Epithelial cell of prostate (primary cell): Measurements from ENCODE around the gene METTL25B.

Experiments
- DNase-seq: peaks from one replicate; pipeline ENCODE4 v3.0.0-alpha.2; 2011; ENCODE audit warnings: low read depth, low spot score
- H3K27ac ChIP-seq: fragments of 450-650 bp; 2 replicates; pipeline ENCODE4 v1.5.1; 2017; ENCODE audit warnings: mild to moderate bottlenecking

METTL25B gene

DNA sequence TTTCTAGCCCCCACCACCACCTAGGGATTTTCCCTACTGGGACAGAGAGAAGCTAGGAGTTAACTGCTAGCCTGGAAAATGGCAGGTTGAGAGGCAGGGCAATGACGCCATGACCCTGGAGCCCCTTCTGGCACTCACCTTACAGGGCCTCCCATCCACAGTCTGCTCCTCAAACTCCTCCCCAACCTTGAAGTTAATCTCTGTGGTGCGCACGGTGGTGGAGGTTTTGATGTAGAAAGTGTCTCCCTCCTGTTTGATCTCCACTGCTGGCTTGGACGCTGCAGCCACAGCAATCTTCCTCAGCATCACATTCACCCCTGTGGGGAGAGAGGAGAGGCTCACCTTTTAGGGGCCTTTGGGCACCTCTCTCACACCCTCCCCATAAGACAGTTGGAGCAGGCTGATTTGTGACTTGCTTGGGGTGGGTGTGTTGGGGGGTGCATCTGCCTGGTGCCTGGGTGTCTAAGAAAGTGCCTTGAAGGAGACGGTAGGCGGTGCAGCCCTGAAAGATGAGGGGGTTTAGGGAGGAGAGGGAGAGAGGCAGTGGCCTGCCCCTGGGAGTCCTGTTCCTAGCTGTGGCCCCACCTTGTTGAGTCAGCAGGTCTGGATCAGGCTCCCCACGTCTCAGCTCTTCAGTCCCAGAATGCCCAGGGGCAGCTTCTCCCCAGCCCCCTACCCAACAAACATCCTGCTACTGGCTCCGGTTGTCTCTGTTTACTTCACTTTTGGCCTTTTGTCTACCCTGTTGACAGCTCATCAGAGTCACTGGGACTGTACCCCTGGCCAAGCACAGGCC is 27.3 kb upstream of the METTL25B start:
- DNase-seq = no peak
- no peak overlapping the region for H3K27ac ChIP-seq

DNA sequence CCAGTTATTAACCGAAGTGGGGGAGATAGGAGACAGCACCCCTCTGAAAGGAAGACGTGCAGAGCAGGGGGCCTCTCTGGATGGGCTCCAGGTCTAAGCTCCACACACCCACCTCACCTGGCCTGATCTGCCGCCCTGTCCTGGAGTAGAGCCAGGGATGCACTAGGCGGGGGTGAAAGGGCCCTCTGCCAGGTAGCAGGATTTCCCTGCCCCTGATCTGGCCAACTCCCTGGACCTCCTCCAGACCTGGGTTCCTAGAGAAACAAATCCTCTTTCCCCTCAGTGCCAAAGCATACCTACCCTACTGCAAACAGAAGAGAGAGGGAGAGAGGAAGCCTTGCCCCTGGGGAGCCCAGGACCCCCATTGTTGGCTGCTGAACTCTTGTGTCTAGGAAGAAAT is 24.9 kb upstream of the METTL25B start:
- no peak for DNase-seq
- H3K27ac ChIP-seq = no peak overlapping the region

DNA sequence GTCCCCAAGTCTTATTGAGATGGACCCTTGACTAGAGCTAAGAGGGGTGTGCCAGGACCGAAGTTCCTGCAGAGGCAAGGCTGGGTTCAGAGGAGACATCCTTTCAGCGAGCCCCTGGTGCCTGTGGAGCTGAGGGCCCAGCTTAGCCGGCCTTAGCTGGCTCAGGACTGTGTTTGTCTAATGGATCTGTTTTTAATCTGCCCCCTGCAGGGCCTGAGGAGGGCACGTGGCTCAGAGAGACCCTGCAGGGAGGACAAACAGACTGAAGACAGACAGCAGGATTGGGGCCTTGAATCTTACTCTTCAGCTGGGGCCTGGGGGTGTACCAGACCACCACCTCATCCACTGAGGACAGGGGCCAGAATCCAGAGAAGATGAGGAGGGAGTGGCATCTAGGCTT is 24.5 kb upstream of the METTL25B start:
- DNase-seq = no peak
- no peak overlapping the region for H3K27ac ChIP-seq

DNA sequence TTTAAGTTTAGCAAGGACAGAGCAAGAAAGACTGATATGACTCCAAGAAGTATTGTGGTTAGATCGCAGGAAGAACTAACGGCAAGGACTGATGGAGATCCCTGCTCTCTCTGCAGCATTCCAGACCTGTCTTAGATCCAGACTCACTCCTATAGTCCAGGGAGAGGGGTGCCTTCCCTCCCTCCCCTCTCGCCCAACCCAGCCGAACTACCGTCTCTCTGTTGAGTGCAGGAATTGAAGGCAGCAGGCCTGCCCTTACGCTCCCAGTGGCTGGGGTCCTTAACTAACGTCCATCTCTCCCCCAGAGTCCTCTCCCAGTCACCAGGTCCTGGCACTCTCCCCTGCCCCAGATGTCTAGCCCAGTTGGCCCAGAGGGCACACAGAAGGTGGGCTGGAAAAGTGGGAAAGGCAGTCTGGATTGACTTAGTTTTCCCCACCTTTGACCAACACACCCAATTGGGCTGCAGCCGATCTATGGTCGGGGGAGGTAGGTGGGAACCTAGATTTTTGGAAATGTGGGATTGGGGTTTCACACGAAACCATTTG is 24.0 kb upstream of the METTL25B start:
- DNase-seq = no peak
- no peak overlapping the region for H3K27ac ChIP-seq

DNA sequence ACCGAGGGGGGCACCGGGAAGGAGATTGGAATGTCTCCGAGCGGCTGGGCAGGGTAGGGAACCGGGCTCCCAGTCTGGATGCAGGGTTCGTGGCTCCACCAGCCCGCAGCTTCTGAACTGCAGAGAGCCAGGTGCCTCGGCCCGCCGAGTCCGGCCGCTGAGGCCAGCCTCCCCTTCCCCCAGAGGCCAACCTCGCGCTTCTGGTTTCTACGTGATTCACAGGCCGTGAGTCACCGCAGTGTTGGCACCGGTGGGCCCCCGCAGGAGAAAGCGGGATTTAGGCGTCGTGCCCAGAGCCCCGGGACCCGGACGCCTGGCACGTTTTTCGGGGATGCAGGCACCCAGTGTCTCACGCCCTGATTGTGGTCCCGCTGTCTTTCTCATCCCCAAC is 23.3 kb upstream of the METTL25B start:
- no peak for DNase-seq
- H3K27ac ChIP-seq = no peak overlapping the region

DNA sequence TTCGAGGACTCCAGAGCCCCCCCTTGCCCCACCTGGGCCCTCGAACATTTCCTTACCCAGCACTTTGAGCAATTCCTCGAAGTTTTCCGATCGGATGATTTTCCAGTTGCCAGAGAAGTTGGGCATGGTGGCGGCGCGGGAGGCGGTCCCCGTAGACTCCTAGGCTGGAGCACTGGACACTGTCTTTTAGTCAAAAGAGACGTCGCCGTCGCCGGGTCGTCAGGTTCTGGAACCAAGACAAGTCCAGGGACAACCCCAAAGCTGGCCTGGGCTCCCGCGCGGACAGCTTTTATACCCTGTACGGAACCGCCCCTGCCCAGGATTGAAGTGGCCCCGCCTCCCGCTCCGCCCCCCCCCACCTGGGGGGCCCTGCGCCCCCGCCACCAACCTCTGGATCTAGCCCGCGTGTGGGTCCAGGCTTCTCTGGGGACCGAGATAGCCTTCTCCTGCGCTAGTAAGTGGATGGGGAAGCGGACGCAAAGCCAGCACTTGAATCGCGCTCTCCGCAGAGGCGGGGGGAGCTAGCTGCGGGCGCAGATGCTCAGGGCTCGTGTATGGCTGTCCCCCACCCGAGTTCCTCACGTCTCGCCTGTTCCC is 22.9 kb upstream of the METTL25B start, which contains the start of gene CRABP2:
Gene CRABP2 (minus strand): TSS at position 263 of the 597 bp plus-strand sequence. CDS start 137 bp downstream, at position 126.
- H3K27ac ChIP-seq = no peak within 1 kb of the TSS
- DNase-seq = no peak

DNA sequence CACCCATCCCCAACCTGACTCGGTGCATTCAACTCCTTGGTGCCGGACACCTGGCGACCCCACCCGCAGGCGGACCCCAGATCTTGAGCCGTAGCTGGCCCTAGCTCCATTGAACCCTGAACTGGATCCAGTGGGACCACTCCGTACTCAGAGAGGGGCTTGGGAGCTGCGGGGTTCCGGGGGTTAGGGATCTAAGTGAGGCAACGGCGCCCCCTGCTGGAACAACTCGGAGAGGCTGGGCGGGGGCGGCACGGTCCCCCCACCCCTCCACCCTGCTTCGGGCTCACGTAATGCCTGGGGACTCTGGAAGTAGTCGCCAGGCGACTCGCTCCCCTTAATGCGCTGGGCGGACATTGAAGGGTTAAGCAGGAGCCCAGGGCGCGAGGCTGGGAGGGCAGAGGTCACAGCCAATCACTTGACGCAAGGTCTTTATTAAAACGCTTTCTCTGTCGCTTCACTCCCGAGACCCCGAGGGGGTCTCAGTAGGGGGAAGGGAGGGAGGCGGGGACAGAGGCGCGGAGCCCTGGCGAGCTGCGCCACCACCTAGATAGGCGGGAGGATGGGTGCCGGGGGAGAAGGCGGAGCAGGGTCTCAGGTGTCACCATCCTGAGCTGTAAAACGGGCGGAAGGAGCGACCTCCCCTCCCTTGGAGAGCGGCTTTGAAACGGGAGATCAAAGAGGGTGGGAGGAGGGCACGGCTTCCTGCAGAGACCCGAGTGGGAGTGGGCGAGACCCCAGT is 22.2 kb upstream of the METTL25B start:
- H3K27ac ChIP-seq = no peak overlapping the region

DNA sequence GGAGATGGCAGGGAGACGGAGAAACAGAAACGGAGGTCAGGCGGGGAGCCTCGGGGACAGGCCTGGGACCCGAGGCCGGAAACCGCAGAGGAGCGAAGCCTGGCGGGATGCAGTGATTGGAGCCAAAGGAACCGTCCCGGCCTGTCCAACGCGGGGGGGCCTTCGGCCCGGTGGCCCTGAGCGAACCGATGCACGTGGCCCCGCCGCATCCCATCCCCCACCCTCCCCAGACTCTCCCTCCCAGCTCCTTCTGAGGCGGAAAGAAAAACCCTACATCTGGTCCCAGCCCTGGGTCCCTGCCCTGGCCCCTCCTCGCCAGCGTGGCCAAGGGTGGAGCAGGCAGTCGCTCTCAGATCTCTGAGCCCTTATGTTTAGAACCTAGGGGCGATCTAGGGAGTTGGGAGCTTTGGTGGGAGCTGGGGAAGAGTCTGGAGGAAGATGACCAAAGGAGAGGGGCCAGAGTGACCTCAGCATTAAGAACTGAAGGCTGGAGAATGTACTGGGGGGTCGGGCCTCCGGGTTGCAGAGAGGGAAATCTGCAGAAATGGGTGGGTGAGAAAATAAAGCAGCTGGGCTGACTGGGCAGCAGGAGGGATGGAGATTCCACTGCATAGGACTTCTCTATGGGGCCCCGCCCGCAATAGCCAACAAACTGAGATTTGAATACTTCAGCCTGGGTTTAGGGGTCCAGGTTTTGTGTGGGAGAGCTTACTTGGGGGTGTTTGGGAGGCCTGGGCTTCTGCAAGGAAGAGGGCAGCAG is 21.4 kb upstream of the METTL25B start:
- no peak for DNase-seq
- no peak overlapping the region for H3K27ac ChIP-seq

More for the DNA sequence above, 22.2 kb upstream of the METTL25B start:
- no peak for DNase-seq

DNA sequence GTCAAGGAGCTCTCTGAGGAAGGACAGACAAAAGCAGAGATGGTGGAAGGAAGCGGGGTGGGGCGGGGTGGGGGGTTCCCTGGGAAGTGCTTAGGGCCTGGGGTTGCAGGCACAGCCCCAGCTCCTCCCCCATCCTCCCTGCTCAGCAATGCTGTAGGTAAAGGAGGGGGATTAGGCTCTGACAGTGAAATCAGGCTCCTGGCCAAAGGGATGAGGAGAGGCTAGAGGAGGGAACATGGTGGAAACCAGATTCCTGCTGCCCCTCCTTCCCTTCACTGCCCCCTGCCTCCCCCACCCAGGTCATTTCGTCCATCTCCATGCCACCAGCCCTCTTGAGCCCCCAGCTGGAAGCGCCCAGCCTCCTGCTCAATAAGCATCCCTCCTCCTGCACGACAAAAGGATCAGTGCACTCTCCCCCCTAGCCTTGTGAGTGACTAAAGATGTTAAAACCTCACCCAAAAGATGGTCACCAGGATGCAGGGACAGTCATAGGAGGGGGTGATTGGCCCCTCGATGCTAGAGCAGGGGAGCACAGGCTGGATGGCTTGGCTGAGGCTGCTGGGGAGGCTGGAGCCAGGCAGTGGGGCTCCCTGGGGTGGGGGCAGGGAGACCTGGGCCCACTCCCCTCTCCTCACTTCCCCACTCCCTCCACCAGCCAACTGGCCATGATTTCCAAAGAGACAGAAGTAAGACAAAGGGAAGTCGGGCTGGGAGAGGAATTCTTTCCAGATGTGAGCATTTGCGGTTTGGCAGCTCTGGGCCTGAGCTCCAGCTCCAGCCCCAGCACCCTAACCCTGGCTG is 20.7 kb upstream of the METTL25B start:
- no peak overlapping the region for H3K27ac ChIP-seq
- DNase-seq = no peak

DNA sequence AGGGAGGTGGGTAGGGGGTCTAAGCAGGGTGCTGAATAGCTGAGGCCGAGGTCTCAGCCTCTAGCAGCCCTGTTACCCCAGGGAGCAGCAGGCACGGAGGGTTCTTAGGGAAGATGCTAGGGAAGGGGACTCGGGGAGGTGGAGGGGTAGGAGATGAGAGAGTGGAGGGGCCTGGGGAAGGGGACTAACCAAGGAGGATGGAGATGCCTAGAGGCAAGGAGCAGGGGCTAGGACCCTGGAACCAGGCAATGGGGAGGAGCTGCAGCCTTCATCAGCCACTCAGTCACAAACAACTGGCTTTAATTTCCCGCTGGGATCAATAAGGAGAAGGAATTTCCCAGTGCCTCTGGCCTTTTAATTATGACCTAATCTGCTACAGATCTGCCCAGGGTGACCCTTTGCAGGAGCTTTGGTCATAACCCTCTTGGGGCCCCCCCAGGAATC is 20.0 kb upstream of the METTL25B start:
- H3K27ac ChIP-seq = no peak overlapping the region

DNA sequence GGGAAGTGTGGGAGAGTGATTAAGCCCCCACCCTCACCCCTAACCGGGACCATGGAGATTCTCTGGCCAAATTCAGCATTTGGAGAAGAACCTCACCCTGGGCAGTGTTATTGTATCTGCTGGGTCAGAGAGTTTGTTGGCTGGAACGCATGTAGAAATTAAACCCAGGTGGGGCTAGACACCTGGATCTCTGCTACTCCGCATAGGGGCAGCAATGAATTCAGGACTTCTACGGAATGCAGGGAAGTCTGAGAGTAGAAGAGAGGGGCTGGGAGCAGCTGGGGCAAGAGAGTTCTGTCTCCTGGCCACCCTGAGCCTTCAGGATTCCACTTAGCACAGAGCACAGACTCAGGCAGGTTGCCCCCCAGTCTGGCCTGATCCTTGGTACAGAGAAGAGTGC is 19.2 kb upstream of the METTL25B start:
- DNase-seq = no peak

More for the DNA sequence above, 20.0 kb upstream of the METTL25B start:
- no peak for DNase-seq

DNA sequence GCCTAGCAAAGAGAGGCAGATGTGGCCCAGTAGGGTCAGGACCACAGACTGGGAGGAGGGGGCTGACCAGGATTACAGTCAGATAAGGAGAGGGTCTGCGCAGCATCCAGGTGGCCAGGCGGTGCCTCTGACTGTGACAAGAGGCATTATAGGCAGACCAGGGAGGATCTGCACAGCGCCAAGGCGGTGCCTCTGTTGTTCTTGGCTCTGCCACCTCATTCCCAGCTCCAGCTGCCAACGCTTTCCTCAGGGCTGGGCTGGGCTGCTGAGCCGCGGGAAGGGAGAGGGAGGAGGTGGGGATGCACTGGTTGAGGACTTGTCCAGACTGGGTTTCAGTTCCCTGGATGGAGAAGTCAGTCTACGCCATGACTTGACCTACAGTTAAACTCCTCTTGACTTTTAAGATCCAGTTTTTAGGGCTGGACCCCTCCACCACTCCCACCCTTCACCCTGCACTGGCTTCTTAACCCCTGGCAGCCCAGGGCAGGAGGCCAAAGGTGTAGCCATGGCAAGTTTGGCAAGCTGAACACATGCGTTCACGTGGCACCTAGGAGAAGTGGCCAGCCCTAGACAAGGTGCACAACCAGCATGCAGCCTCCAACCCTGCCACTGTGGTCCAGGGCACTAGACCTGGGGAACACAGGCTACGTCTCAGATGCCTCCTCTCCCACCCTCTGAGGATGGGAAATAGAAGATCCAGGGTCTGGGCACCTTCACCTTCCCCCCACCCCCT is 18.3 kb upstream of the METTL25B start:
- no peak overlapping the region for H3K27ac ChIP-seq
- no peak for DNase-seq

More for the DNA sequence above, 19.2 kb upstream of the METTL25B start:
- no peak overlapping the region for H3K27ac ChIP-seq

DNA sequence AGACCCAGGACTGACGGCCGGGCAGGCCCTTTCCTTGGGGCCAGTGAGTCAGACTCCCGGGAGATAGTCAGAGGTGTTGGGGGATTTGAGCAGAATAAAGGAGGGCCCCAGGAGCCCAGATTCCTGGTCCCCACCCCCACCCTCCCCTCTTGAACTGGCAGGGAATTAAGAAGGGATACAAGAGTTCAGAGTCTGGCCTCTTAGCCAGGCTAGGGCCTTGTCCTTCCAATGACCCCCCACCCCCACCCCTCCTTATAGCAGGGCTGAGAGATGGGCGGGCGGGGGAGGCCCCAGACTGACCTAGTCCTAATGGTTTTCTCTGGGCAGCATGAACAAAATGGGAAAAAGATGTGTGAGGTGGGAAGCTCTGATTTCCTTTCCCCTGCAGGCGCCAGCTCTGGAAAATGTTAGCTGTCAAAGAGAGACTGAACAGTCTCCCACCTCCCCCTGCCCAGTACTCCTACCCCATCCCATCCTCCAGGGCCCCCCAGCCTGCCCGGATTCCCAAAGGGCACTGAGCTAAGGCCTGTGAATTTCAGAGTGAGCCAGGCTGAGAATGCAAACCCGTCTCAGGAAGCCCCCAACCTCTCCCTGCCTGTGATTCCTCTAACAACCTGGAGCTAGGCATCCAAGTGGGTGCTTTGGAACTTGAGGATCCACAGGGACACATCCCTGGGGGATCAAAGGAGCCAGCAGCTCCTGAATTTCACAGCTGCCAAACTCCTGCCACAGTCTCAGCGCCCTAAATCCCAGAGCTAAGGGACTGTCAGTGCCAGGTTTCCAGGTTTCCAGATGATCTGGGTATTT is 17.1 kb upstream of the METTL25B start:
- DNase-seq = no peak
- H3K27ac ChIP-seq = no peak overlapping the region

DNA sequence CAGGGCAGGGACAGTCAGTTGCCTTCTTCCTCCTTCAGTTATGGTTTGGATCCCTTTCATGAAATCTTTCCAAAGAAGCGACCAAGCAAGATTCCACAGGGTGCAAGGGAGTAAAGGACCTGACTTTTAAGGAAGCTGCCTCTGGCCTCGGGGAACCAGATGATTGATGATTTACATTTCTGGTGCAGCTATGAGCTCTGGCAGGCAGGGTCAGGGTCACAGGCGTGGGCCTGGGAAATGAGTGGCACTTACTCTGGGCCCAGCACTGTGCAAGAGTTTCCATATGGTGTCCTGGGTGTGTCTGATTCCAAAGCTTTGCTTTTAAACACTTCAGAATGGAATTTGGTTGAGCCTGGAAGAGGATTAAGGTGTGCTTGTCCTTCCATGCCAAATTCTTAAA is 15.6 kb upstream of the METTL25B start:
- no peak overlapping the region for H3K27ac ChIP-seq
- DNase-seq = no peak

DNA sequence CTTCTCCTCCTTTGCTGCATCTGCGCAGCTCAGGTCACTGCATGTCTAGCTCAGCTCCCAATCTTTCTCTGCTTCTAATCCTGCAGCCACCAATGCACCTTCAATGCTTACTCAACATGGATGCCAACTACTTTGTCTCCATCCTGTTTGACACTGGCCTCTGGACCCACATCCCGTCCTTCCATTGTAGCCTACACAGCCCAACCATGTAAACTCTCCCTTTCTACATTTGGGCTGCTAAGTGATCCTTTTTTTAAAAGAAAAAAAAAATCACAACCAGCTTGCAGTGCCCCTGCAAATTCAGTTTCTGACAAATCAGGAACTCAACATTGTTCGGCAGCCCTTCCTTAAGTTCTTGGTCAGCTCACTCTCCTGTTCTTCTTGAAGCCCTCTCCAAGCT is 13.4 kb upstream of the METTL25B start:
- no peak overlapping the region for H3K27ac ChIP-seq
- no peak for DNase-seq

DNA sequence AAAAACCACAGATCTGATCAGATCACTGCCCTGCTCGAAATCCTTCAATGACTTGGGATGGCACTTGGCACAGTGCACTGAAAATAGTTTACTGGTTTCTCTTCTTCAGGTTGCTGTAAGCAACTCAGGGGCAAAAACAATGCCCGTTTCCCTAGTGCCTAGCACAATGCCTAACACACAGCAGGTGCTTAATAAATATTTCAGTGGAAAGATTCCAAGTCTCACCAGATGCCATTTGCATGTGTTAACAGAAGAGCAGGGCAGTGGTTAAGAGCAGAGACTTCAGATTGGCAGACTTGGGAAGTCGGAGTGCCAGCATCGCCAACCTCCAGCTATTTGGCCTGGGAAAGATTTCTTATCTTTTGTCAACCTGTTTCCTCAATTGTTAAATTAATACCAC is 10.9 kb upstream of the METTL25B start:
- no peak for DNase-seq
- H3K27ac ChIP-seq = no peak overlapping the region

DNA sequence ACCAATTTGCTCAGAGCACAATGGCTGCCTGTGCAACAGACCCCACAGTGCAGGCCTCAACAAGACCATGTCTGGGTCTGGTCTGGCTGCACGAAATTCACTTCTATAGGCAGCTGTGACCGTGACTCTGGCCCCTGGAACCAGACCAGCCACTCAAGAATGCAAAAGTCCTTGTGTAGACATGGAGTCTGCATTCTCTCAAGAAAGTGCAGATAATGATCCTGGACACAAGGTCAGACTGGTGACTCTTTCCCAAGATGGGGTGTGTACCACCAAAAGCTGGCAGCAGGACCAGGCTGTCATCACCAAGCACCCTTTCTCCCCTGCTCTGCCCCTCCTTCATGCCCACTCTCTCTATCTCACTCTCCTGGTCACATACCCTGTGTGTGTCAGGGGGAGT is 7.1 kb upstream of the METTL25B start:
- H3K27ac ChIP-seq = no peak overlapping the region
- DNase-seq = no peak

DNA sequence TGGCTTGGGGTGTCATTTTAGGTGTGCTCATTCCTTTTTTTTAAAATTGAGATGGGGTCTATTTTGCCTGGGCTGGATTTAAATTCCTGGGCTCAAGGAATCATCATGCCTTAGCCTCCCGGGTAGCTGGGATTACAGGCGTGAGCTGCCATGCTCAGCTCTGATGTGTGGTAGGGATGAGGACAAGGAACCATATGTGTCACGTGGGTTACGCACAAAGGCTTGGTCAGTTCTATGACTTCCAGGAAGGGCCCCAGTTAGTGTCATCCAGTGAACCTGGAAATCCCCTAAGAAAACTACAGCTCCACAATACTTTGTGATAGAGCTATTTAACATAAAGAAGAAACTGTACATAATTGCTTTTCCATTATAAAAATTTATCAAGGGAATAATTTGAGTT is 6.7 kb upstream of the METTL25B start:
- no peak for DNase-seq
- no peak overlapping the region for H3K27ac ChIP-seq
